SK-N-SH (cell line): ENCODE results near the gene ORM1.

ENCODE experiments used
- CTCF ChIP-seq: fragments of 200-600 bp; sonication (generic); IDR thresholded peaks from 2 replicates; pipeline ENCODE4 v1.6.1; 2017; ENCODE audit warnings: antibody characterized with exemption, mild to moderate bottlenecking, moderate library complexity
- EP300 ChIP-seq, 2 experiments: IDR thresholded peaks; 2 replicates each; pipeline versions ENCODE4 v1.4.0 to v1.6.1; 2012; ENCODE audit warnings: borderline replicate concordance in 1 of 2, low read depth in 1 of 2, low read length in 1 of 2
- EZH2phosphoT487 ChIP-seq: fragments of 200-600 bp; sonication (generic); IDR thresholded peaks from 2 replicates; pipeline ENCODE4 v1.6.1; 2017; ENCODE audit warnings: low read depth, mixed run types, mild to moderate bottlenecking, antibody characterized with exemption, moderate library complexity, borderline replicate concordance
- FOXJ3 ChIP-seq: sonication (generic); formaldehyde crosslinking; IDR thresholded peaks from 2 replicates; pipeline ENCODE4 v1.5.1; 2020; ENCODE audit warnings: mild to moderate bottlenecking, missing genetic modification reagents
- FOXM1 ChIP-seq: IDR thresholded peaks from 2 replicates; pipeline ENCODE4 v1.4.0; 2012; ENCODE audit warnings: low read depth, mild to moderate bottlenecking
- NRF1 ChIP-seq: IDR thresholded peaks from 2 replicates; pipeline ENCODE4 v1.6.1; 2012; ENCODE audit warnings: low read depth, mild to moderate bottlenecking, low read length
- POLR2AphosphoS5 ChIP-seq: IDR thresholded peaks from 2 replicates; pipeline ENCODE4 v1.6.1; 2012; ENCODE audit warnings: low read depth, low read length
- RAD21 ChIP-seq: IDR thresholded peaks from 2 replicates; pipeline ENCODE4 v1.6.1; 2012; ENCODE audit warnings: mild to moderate bottlenecking, low read length
- SMC3 ChIP-seq: IDR thresholded peaks from 2 replicates; pipeline ENCODE4 v1.6.1; 2012; ENCODE audit warnings: low read depth, low read length, improper control_type of control experiment
- TAF1 ChIP-seq: IDR thresholded peaks from 2 replicates; pipeline ENCODE4 v1.6.1; 2012; ENCODE audit warnings: low read depth, mild to moderate bottlenecking, low read length, moderate library complexity, borderline replicate concordance
- USF1 ChIP-seq: IDR thresholded peaks from 2 replicates; pipeline ENCODE4 v1.4.0; 2012; ENCODE audit warnings: low read depth, borderline replicate concordance
- USF2 ChIP-seq: fragments of 150-350 bp; IDR thresholded peaks from 2 replicates; pipeline ENCODE4 v1.6.1; 2017; ENCODE audit warnings: antibody characterized with exemption, low read length, low read depth, borderline replicate concordance
- YY1 ChIP-seq: IDR thresholded peaks from 2 replicates; pipeline ENCODE4 v1.4.0; 2012; ENCODE audit warnings: low read depth, mild to moderate bottlenecking
- ZBTB33 ChIP-seq: IDR thresholded peaks from 2 replicates; pipeline ENCODE4 v1.4.0; 2012; ENCODE audit warnings: low read depth, borderline replicate concordance

GRCh38 chr9:114343471-114344187 lies 20.7 kb downstream of the ORM1 start:
- TF ChIP-seq CTCF (no peak), EZH2phosphoT487 (no peak), RAD21 (no peak), NRF1 (no peak), USF2 (no peak), SMC3 (no peak), POLR2AphosphoS5 (no peak), ZBTB33 (no peak), EP300 (IDR thresholded peaks at IDR 0.05; ENCODE audit: borderline replicate concordance in 1 of 2, low read depth in 1 of 2, low read length in 1 of 2) (no peak; a peak in 1 of 4 replicates), YY1 (no peak), TAF1 (no peak), FOXJ3 (CRISPR knock-in tag) (no peak), USF1 (no peak), FOXM1 (no peak)
